ENCODE results near the gene CAB39L. TPM values are rescaled to one million over a fixed set of nuclear protein-coding genes. Genes with fewer than 3 reads are reported as not detected.

CAB39L gene
- total and polyA plus RNA-seq, 9 of the 15 experiments (the other 6 are each of a cell fraction or from before 2014, with no cell fraction given), result 1.1 to 4.2 (median 2.6) TPM

- TF ChIP-seq MEIS2 (IDR thresholded peaks at IDR 0.05; ENCODE audit: partially characterized antibody), result no peak
- TF ChIP-seq KDM2B (CRISPR knock-in tag; IDR thresholded peaks at IDR 0.05), result no peak
- TF ChIP-seq ZNF830 (CRISPR knock-in tag; IDR thresholded peaks at IDR 0.05), result no peak
Observed at GRCh38 chr13:49305792-49306425, 138.0 kb downstream of the CAB39L start (continued).

GRCh38 chr13:49304763-49305700, 138.8 kb downstream of the CAB39L start:
- Histone ChIP-seq H3K4me3 (no peak overlapping the region), H2AFZ (ENCODE audit: low read depth, low read length) (no peak overlapping the region), H3K9ac (ENCODE audit: insufficient read depth in 1 of 2, low read depth in 2 of 2, low read length in 2 of 2) (no peak overlapping the region), H3K4me1 (replicated peaks in 1 of 2; ENCODE audit: control insufficient read depth in 2 of 2, insufficient read depth in 2 of 2, low read length in 2 of 2) (peaks cover 2 to 9% of the 10 kb centered on the region in 2 experiments; a peak in 3 of 5 replicates), H3K9me3 (replicated peaks; ENCODE audit: control insufficient read depth, insufficient read depth, low read depth, low read length) (no peaks in the 10 kb centered on the region), H3K36me3 (ENCODE audit: control insufficient read depth, insufficient read depth, low read length) (no peaks in the 10 kb centered on the region), H3K27ac (ENCODE audit: extremely low read depth, low read depth, low read length) (no peak overlapping the region), H3K27me3 (ENCODE audit: control insufficient read depth in 2 of 2, insufficient read depth in 2 of 2, low read length in 2 of 2) (no peaks in the 10 kb centered on the region), H3K79me2 (ENCODE audit: control insufficient read depth, insufficient read depth, low read length) (no peaks in the 10 kb centered on the region), H3K9me1 (ENCODE audit: control insufficient read depth, insufficient read depth, low read length) (no peaks in the 10 kb centered on the region), H4K20me1 (replicated peaks; ENCODE audit: control insufficient read depth, insufficient read depth, low read length) (no peaks in the 10 kb centered on the region), H3K4me2 (ENCODE audit: insufficient read depth, low read length) (no peak overlapping the region)
- intact Hi-C loops (cut with micrococcal nuclease) (loop anchor here (5.0 kb wide), 1 partner anchor 117 kb away; no protein-coding TSS in a partner anchor), in situ Hi-C loops (cut with MboI) (loop anchor here (5.0 to 10.0 kb wide), 2 partner anchors 130 to 307 kb away; no protein-coding TSS in a partner anchor)
- no peak for DNase-seq (ENCODE audit: extremely low read depth in 1 of 4, low spot score in 3 of 4)
- CTCF ChIA-PET (ENCODE audit: low intra/inter-chr PET ratio), result no interaction called here
- FAIRE-seq, result no peak
- ATAC-seq, result no peak
- no TSS peak for BruUV-seq (replicated peaks)
- WGBS (ENCODE audit: insufficient coverage, low coverage, missing lambda C conversion rate), result 67% methylated on average over 20 of the region's 25 CpGs
- POLR2A ChIA-PET, result no interaction called here
- TF ChIP-seq ZBTB9 (CRISPR knock-in tag; IDR thresholded peaks at IDR 0.05), result no peak
- TF ChIP-seq ZNF140 (CRISPR knock-in tag; IDR thresholded peaks at IDR 0.05), result no peak
- no peak for TF ChIP-seq ARID3A (IDR thresholded peaks at IDR 0.05; ENCODE audit: borderline replicate concordance, low read depth, low read length)
- peak; percentile 70 for TF ChIP-seq ZNF316 (IDR thresholded peaks at IDR 0.05)
- no peak for TF ChIP-seq LEF1 (IDR thresholded peaks at IDR 0.05)
- TF ChIP-seq ZC3H8 (IDR thresholded peaks at IDR 0.05), result no peak
- no peak for TF ChIP-seq RBM39 (optimal IDR thresholded peaks at IDR 0.05; ENCODE audit: low read depth, low read length)
- TF ChIP-seq MIER1 (IDR thresholded peaks at IDR 0.05; ENCODE audit: low read depth), result no peak
- TF ChIP-seq KDM4B (IDR thresholded peaks at IDR 0.05; ENCODE audit: borderline replicate concordance in 2 of 2, low read depth in 1 of 2), result no peak
- peak; percentile 43; the same call in 1 of the 2 replicates for TF ChIP-seq MAFK (IDR thresholded peaks at IDR 0.05; ENCODE audit: low read length)
- TF ChIP-seq HDAC3 (IDR thresholded peaks at IDR 0.05; ENCODE audit: borderline replicate concordance, partially characterized antibody), result no peak
- no peak for TF ChIP-seq NCOA1 (IDR thresholded peaks at IDR 0.05; ENCODE audit: low read depth)
- peak; percentile 49 for TF ChIP-seq C11orf30 (IDR thresholded peaks at IDR 0.05; ENCODE audit: low read depth)

All from K562 (cell line).